H1 (cell line): ENCODE data around the gene SERINC5. TPM values are rescaled to one million over a fixed set of nuclear protein-coding genes. Genes with fewer than 3 reads are reported as not detected.

Source experiments
- CTCF ChIA-PET: fragments of 300-600 bp; sonication (Branson Sonifier 250); formaldehyde crosslinking; loops from one replicate; lab custom pipeline; 2021; ENCODE audit not compliant: partially characterized antibody; lab: Charles Lee
- POLR2A ChIA-PET: fragments of 300-600 bp; sonication (Branson Sonifier 250); formaldehyde crosslinking; loops from one replicate; lab custom pipeline; 2021; ENCODE audit warnings: inconsistent platforms; ENCODE audit not compliant: partially characterized antibody; lab: Charles Lee
- DNase-seq, 2 experiments: peaks; one replicate each; pipeline versions ENCODE4 v3.0.0 to v3.0.0-alpha.2; 2010 to 2022; ENCODE audit warnings: low spot score in 2 of 2, low read depth in 1 of 2, mixed read lengths in 1 of 2
- FAIRE-seq: peaks from 2 replicates; lab custom pipeline; 2011; peaks lifted over from hg19 to GRCh38; lab: Jason Lieb, UNC
- H2AFZ ChIP-seq: 2 replicates; pipeline ENCODE4 v1.8.1; 2012; ENCODE audit warnings: low read length, inconsistent platforms
- H2AK5ac ChIP-seq: 2 replicates; pipeline ENCODE4 v1.6.1; 2013; ENCODE audit warnings: low read depth, low read length
- H2BK120ac ChIP-seq: replicated peaks from 2 replicates; pipeline ENCODE3; 2013; ENCODE audit warnings: low read depth, low read length, inconsistent platforms
- H2BK12ac ChIP-seq: 2 replicates; pipeline ENCODE4 v1.6.1; 2013; ENCODE audit warnings: low read depth, low read length
- H2BK15ac ChIP-seq: 2 replicates; pipeline ENCODE4 v1.6.1; 2013; ENCODE audit warnings: low read length
- H2BK20ac ChIP-seq: 2 replicates; pipeline ENCODE4 v1.6.1; 2013; ENCODE audit warnings: low read length
- H2BK5ac ChIP-seq: 2 replicates; pipeline ENCODE4 v1.6.1; 2013; ENCODE audit warnings: low read depth, low read length
- H3K14ac ChIP-seq: 2 replicates; pipeline ENCODE4 v1.6.1; 2013; ENCODE audit warnings: inconsistent platforms; ENCODE audit not compliant: insufficient read length
- H3K18ac ChIP-seq: 2 replicates; pipeline ENCODE4 v1.6.1; 2013; ENCODE audit warnings: low read length; ENCODE audit errors: extremely low read depth
- H3K23ac ChIP-seq: 2 replicates; pipeline ENCODE4 v1.6.1; 2013; ENCODE audit warnings: inconsistent platforms; ENCODE audit not compliant: insufficient read length
- H3K23me2 ChIP-seq: 2 replicates; pipeline ENCODE4 v1.6.1; 2013; ENCODE audit warnings: low read depth, low read length
- H3K27ac ChIP-seq: 2 replicates; pipeline ENCODE4 v1.6.1; 2011; ENCODE audit warnings: low read depth, low read length, inconsistent platforms
- H3K27me3 ChIP-seq, 4 experiments: replicated peaks in 1 of 4; 1 replicate in 1 of 4; 2 replicates in 3 of 4; pipeline versions ENCODE4 v1.6.1 to v1.8.1; 2011 to 2013; ENCODE audit warnings: low read length in 3 of 4, mild to moderate bottlenecking in 3 of 4, inconsistent platforms in 2 of 4, mixed read lengths in 2 of 4, moderate library complexity in 1 of 4; ENCODE audit not compliant: control insufficient read depth in 3 of 4, insufficient read depth in 3 of 4; ENCODE audit errors: extremely low read depth in 1 of 4
- H3K36me3 ChIP-seq, 4 experiments: 2 replicates each; pipeline versions ENCODE4 v1.6.1 to v1.8.1; 2011 to 2013; ENCODE audit warnings: mild to moderate bottlenecking in 4 of 4, low read length in 3 of 4, moderate library complexity in 2 of 4, control low read depth in 1 of 4, inconsistent platforms in 1 of 4; ENCODE audit not compliant: insufficient read depth in 4 of 4, control insufficient read depth in 2 of 4
- H3K4ac ChIP-seq: replicated peaks from 2 replicates; pipeline ENCODE3; 2013; ENCODE audit warnings: low read length, low read depth, mixed read lengths, inconsistent platforms; ENCODE audit not compliant: insufficient read length
- H3K4me1 ChIP-seq, 4 experiments: replicated peaks in 1 of 4; 1 replicate in 1 of 4; 2 replicates in 3 of 4; pipeline versions ENCODE4 v1.6.1 to v1.8.1; 2011 to 2013; ENCODE audit warnings: low read length in 3 of 4, inconsistent platforms in 2 of 4, mixed read lengths in 1 of 4; ENCODE audit not compliant: insufficient read depth in 4 of 4, control insufficient read depth in 3 of 4
- H3K4me2 ChIP-seq, 2 experiments: 2 replicates each; pipeline versions ENCODE4 v1.6.1 to v1.8.1; 2011 to 2013; ENCODE audit warnings: low read depth in 2 of 2, low read length in 2 of 2, control low read depth in 1 of 2, inconsistent platforms in 1 of 2, mild to moderate bottlenecking in 1 of 2; ENCODE audit not compliant: insufficient read depth in 1 of 2
- H3K4me3 ChIP-seq, 4 experiments: fragments of 200-600, 300-600 bp in 1 of 4; sonication (generic), shearing (Covaris generic), sonication (Bioruptor Twin) in 1 of 4; 2 replicates each; pipeline versions ENCODE4 v1.5.1 to v1.8.1; 2011 to 2016; ENCODE audit warnings: low read length in 4 of 4, low read depth in 3 of 4, control low read depth in 2 of 4, inconsistent platforms in 2 of 4, mild to moderate bottlenecking in 2 of 4, mixed read lengths in 1 of 4, moderate library complexity in 1 of 4; ENCODE audit not compliant: insufficient read depth in 2 of 4; ENCODE audit errors: extremely low read depth in 1 of 4
- H3K56ac ChIP-seq: replicated peaks from 2 replicates; pipeline ENCODE3; 2013; ENCODE audit warnings: low read depth, mild to moderate bottlenecking, mixed read lengths, low read length, inconsistent platforms; ENCODE audit not compliant: insufficient read length
- H3K79me1 ChIP-seq: 2 replicates; pipeline ENCODE4 v1.6.1; 2013; ENCODE audit warnings: low read depth, low read length, control low read depth
- H3K79me2 ChIP-seq, 2 experiments: 2 replicates each; pipeline versions ENCODE4 v1.6.1 to v1.8.1; 2012 to 2013; ENCODE audit warnings: low read length in 2 of 2, mild to moderate bottlenecking in 2 of 2, inconsistent platforms in 1 of 2; ENCODE audit not compliant: insufficient read depth in 2 of 2, control insufficient read depth in 1 of 2
- H3K9ac ChIP-seq, 4 experiments: replicated peaks in 1 of 4; 1 replicate in 1 of 4; 2 replicates in 3 of 4; pipeline versions ENCODE4 v1.6.1 to v1.8.1; 2011 to 2013; ENCODE audit warnings: low read depth in 3 of 4, low read length in 3 of 4, control low read depth in 2 of 4, mild to moderate bottlenecking in 2 of 4, moderate library complexity in 2 of 4, inconsistent platforms in 1 of 4; ENCODE audit errors: extremely low read depth in 1 of 4
- H3K9me3 ChIP-seq, 2 experiments: 2 replicates each; pipeline versions ENCODE4 v1.6.1 to v1.8.1; 2012 to 2013; ENCODE audit warnings: mild to moderate bottlenecking in 2 of 2, moderate library complexity in 2 of 2, control low read depth in 1 of 2, inconsistent platforms in 1 of 2, low read depth in 1 of 2, low read length in 1 of 2, mixed read lengths in 1 of 2; ENCODE audit not compliant: insufficient read depth in 2 of 2
- H4K20me1 ChIP-seq, 2 experiments: replicated peaks in 1 of 2; 2 replicates each; pipeline versions ENCODE3 to v1.8.1; 2011 to 2013; ENCODE audit warnings: inconsistent platforms in 2 of 2, low read length in 2 of 2, mild to moderate bottlenecking in 1 of 2; ENCODE audit not compliant: insufficient read depth in 2 of 2, control insufficient read depth in 1 of 2
- H4K5ac ChIP-seq: 2 replicates; pipeline ENCODE4 v1.6.1; 2013; ENCODE audit warnings: low read length, low read depth, mixed read lengths, inconsistent platforms; ENCODE audit not compliant: insufficient read length
- H4K8ac ChIP-seq: 2 replicates; pipeline ENCODE4 v1.8.0; 2013; ENCODE audit warnings: mild to moderate bottlenecking, moderate library complexity, low read length, inconsistent platforms; ENCODE audit not compliant: insufficient read depth; ENCODE audit errors: extremely low read depth
- H4K91ac ChIP-seq: replicated peaks from 2 replicates; pipeline ENCODE3; 2013; ENCODE audit warnings: low read length, mixed read lengths, inconsistent platforms; ENCODE audit not compliant: insufficient read length
- CBX5 ChIP-seq: fragments of 300-800, 300-1000 bp; sonication (generic); IDR thresholded peaks from 2 replicates; pipeline ENCODE4 v1.7.1; 2016; ENCODE audit warnings: antibody characterized with exemption, low read length, low read depth
- CHD2 ChIP-seq: IDR thresholded peaks from 2 replicates; pipeline ENCODE4 v1.6.1; 2012; ENCODE audit warnings: low read length, improper control_type of control experiment
- CREB1 ChIP-seq: IDR thresholded peaks from 2 replicates; pipeline ENCODE4 v1.6.1; 2012; ENCODE audit warnings: inconsistent platforms
- CTBP2 ChIP-seq: IDR thresholded peaks from 2 replicates; pipeline ENCODE4 v1.7.0; 2011; ENCODE audit warnings: borderline replicate concordance, mild to moderate bottlenecking, moderate library complexity, mixed read lengths, low read length; ENCODE audit not compliant: insufficient read depth, insufficient read length
- EP300 ChIP-seq, 2 experiments: IDR thresholded peaks; 1 replicate in 1 of 2; 2 replicates in 1 of 2; pipeline ENCODE4 v1.6.1; 2011 to 2012; ENCODE audit warnings: low read depth in 2 of 2, low read length in 2 of 2, mild to moderate bottlenecking in 2 of 2, borderline replicate concordance in 1 of 2, inconsistent platforms in 1 of 2, moderate library complexity in 1 of 2
- FOSL1 ChIP-seq: IDR thresholded peaks from 2 replicates; pipeline ENCODE4 v1.6.1; 2011; ENCODE audit warnings: mild to moderate bottlenecking, low read depth, low read length, moderate library complexity; ENCODE audit not compliant: insufficient read depth
- HDAC2 ChIP-seq, 2 experiments: fragments of 300-600 bp in 1 of 2; sonication (generic) in 1 of 2; IDR thresholded peaks; 2 replicates each; pipeline ENCODE4 v1.6.1; 2011 to 2012; ENCODE audit warnings: low read depth in 2 of 2, low read length in 2 of 2, mild to moderate bottlenecking in 2 of 2, moderate library complexity in 2 of 2, borderline replicate concordance in 1 of 2, inconsistent platforms in 1 of 2
- KDM4A ChIP-seq: IDR thresholded peaks from one replicate; pipeline ENCODE4 v1.7.1; 2012; ENCODE audit warnings: low read depth, mild to moderate bottlenecking, moderate library complexity, low read length, inconsistent platforms; ENCODE audit not compliant: severe bottlenecking
- MAFK ChIP-seq: IDR thresholded peaks from 2 replicates; pipeline ENCODE4 v1.6.1; 2012; ENCODE audit warnings: low read depth, mild to moderate bottlenecking, improper control_type of control experiment, low read length
- POLR2A ChIP-seq, 2 experiments: IDR thresholded peaks; 1 replicate in 1 of 2; 2 replicates in 1 of 2; pipeline ENCODE4 v1.6.1; 2011; ENCODE audit warnings: low read depth in 2 of 2, low read length in 2 of 2, mild to moderate bottlenecking in 2 of 2; ENCODE audit errors: control extremely low read depth in 1 of 2
- RAD21 ChIP-seq, 2 experiments: IDR thresholded peaks in 1 of 2; conservative IDR thresholded peaks in 1 of 2; 2 replicates each; pipeline ENCODE4 v1.6.1; 2011; ENCODE audit warnings: low read depth in 2 of 2, low read length in 2 of 2, improper control_type of control experiment in 1 of 2, inconsistent platforms in 1 of 2, mild to moderate bottlenecking in 1 of 2, moderate library complexity in 1 of 2
- RFX5 ChIP-seq: IDR thresholded peaks from 2 replicates; pipeline ENCODE4 v1.6.1; 2011; ENCODE audit warnings: low read depth, low read length, improper control_type of control experiment, borderline replicate concordance
- TCF12 ChIP-seq: IDR thresholded peaks from 2 replicates; pipeline ENCODE4 v1.6.1; 2011; ENCODE audit warnings: low read depth, mild to moderate bottlenecking, low read length
- ZNF274 ChIP-seq: IDR thresholded peaks from 2 replicates; pipeline ENCODE4 v1.7.0; 2012; ENCODE audit warnings: low read length, borderline replicate concordance; ENCODE audit errors: extremely low read depth
- WGBS, 2 experiments: shearing (Covaris generic) in 1 of 2; methylation state at CpG; one replicate each; pipeline versions ENCODE4 v1.1.6 to v1.1.7; 2013 to 2015; ENCODE audit warnings: low lambda C conversion rate in 2 of 2, mixed read lengths in 2 of 2, inconsistent platforms in 1 of 2, low coverage in 1 of 2, missing lambda C conversion rate in 1 of 2; ENCODE audit not compliant: insufficient replicate concordance in 2 of 2, insufficient coverage in 1 of 2, insufficient read length in 1 of 2; ENCODE audit errors: extremely low coverage in 1 of 2, missing lambda C conversion rate in 1 of 2; 5-methylcytosine and 5-hydroxymethylcytosine counted together
- polyA plus RNA-seq, 7 experiments: library from polyadenylated mRNA; depleted of rRNA in 3 of 7; stranded (reverse) in 5 of 7; unstranded in 2 of 7; fragments of >200 nt in 5 of 7; fragments of 200-250 nt in 2 of 7; gene quantifications; 1 replicate in 5 of 7; 2 replicates in 1 of 7; 4 replicates in 1 of 7; pipeline versions ENCODE4 v1.2.1 to v1.2.3, GENCODE V29; 2011 to 2013; ENCODE audit warnings: missing spikeins in 2 of 7, mixed read lengths in 2 of 7
- total RNA-seq: library from RNA; stranded (reverse); fragmentation: NEBNext Ultra II Directional; extraction: Animal tissue kit (Norgen Biotek cat#: 25700); gene quantifications from 2 replicates; pipeline ENCODE4 v1.2.1, GENCODE V29; 2021

Gene SERINC5
- total and polyA plus RNA-seq, 2 of the 8 experiments (the other 6 are each of a cell fraction or from before 2014, with no cell fraction given): 32.2 to 149 TPM

DNA sequence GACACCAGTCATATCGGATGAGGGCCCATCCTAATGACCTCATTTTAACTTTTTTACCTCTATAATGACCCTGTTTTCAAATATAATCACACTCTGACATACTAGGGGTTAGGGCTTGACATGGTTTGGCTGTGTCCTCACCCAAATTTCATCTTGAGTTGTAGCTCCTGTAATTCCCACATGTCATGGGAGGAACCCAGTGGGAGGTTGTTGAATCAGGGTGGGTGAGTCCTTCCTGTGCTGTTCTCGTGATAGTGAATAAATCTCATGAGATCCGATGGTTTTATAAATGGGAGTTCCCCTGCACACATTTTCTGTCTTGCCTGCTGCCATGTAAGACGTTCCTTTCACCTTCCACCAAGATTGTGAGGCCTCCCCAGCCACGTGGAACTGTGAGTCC, 148.9 kb downstream of the SERINC5 start:
- H3K23me2 ChIP-seq: no peaks in the 10 kb centered on the region
- no peak overlapping the region for H3K4ac ChIP-seq
- no peak overlapping the region for H3K9ac ChIP-seq
- H2BK5ac ChIP-seq: no peak overlapping the region
- H4K20me1 ChIP-seq: no peaks in the 10 kb centered on the region
- CTCF ChIA-PET: interaction anchor here (0.7 to 1.8 kb wide), 5 partner anchors 10 to 568 kb away, joined by 3 to 5 read pairs (median 3); no protein-coding TSS in a partner anchor
- H3K27me3 ChIP-seq: no peaks in the 10 kb centered on the region
- no peak overlapping the region for H4K8ac ChIP-seq
- WGBS, 2 experiments: 70% methylated on average over 5 of the region's 5 CpGs; no CpG with 5 or more reads in 1 of the 2 experiments
- H2BK15ac ChIP-seq: no peak overlapping the region
- no peaks in the 10 kb centered on the region; a peak in 1 of 4 replicates for H3K9me3 ChIP-seq
- H3K23ac ChIP-seq: no peak overlapping the region
- no peak overlapping the region for H3K56ac ChIP-seq
- no peak overlapping the region for H3K4me3 ChIP-seq
- H4K91ac ChIP-seq: no peak overlapping the region
- H2BK12ac ChIP-seq: no peak overlapping the region
- FAIRE-seq (no peak), DNase-seq (no peak)
- H3K14ac ChIP-seq: no peak overlapping the region
- no peak overlapping the region for H3K4me2 ChIP-seq
- no peak overlapping the region for H2AK5ac ChIP-seq
- H3K27ac ChIP-seq: no peak overlapping the region
- no peak overlapping the region for H2BK20ac ChIP-seq
- H3K4me1 ChIP-seq: peaks cover 6 to 19% (median 17%) of the 10 kb centered on the region in 4 experiments
- POLR2A ChIA-PET: interaction anchor here (0.8 to 1.3 kb wide), 2 partner anchors 10 to 55 kb away, joined by 3 to 5 read pairs; no protein-coding TSS in a partner anchor
- no peak overlapping the region for H2AFZ ChIP-seq
- H3K36me3 ChIP-seq: no peaks in the 10 kb centered on the region
- H2BK120ac ChIP-seq: no peak overlapping the region
- H4K5ac ChIP-seq: no peak overlapping the region
- H3K18ac ChIP-seq: no peak overlapping the region
- H3K79me1 ChIP-seq: no peaks in the 10 kb centered on the region
- no peaks in the 10 kb centered on the region for H3K79me2 ChIP-seq
- no peak for TF ChIP-seq EP300 (IDR thresholded peaks at IDR 0.05; ENCODE audit: borderline replicate concordance in 1 of 2, low read depth in 2 of 2, low read length in 2 of 2)
- TF ChIP-seq CHD2: no peak
- no peak for TF ChIP-seq FOSL1
- TF ChIP-seq HDAC2 (IDR thresholded peaks at IDR 0.05; ENCODE audit: borderline replicate concordance in 1 of 2, low read depth in 2 of 2, low read length in 2 of 2): no peak
- TF ChIP-seq RAD21 (IDR thresholded peaks at IDR 0.05 in 1 of 2, conservative IDR thresholded peaks at IDR 0.05 in 1 of 2; ENCODE audit: low read depth in 2 of 2, low read length in 2 of 2): no peak
- no peak for TF ChIP-seq CREB1
- no peak for TF ChIP-seq ZNF274
- no peak for TF ChIP-seq POLR2A (IDR thresholded peaks at IDR 0.05; ENCODE audit: control extremely low read depth in 1 of 2, low read depth in 2 of 2, low read length in 2 of 2)
- no peak for TF ChIP-seq CBX5
- TF ChIP-seq CTBP2: no peak
- TF ChIP-seq RFX5: no peak
- TF ChIP-seq MAFK: no peak
- no peak for TF ChIP-seq KDM4A
- no peak for TF ChIP-seq TCF12
